MM.1S (cell line): ENCODE results near the gene PODNL1.
A peak's percentile ranks its signal among the peaks of the same experiment; 100 is the strongest.

Experiments used
- DNase-seq: peaks from one replicate; pipeline ENCODE4 v3.0.0-alpha.2; 2015
- H2AFZ ChIP-seq: fragments of 300-600 bp; sonication (generic); 2 replicates; pipeline ENCODE4 v1.6.0; 2016; ENCODE audit warnings: antibody characterized with exemption, low read length
- H3F3A ChIP-seq: fragments of 300-600 bp; sonication (generic); 2 replicates; pipeline ENCODE4 v1.6.1; 2016; ENCODE audit warnings: mild to moderate bottlenecking, antibody characterized with exemption, low read length, moderate library complexity, mixed read lengths; ENCODE audit not compliant: insufficient read depth
- H3K27ac ChIP-seq: fragments of 300-600 bp; sonication (generic); 2 replicates; pipeline ENCODE4 v1.5.1; 2016; ENCODE audit warnings: mild to moderate bottlenecking, low read length
- H3K27me3 ChIP-seq: fragments of 300-600 bp; sonication (generic); replicated peaks from 2 replicates; pipeline ENCODE4 v1.6.0; 2016; ENCODE audit warnings: low read length; ENCODE audit not compliant: insufficient read depth
- H3K36me3 ChIP-seq: fragments of 300-600 bp; sonication (generic); replicated peaks from 2 replicates; pipeline ENCODE4 v1.6.1; 2016; ENCODE audit warnings: mild to moderate bottlenecking, low read length, mixed read lengths; ENCODE audit not compliant: insufficient read depth
- H3K4me1 ChIP-seq: fragments of 300-600 bp; sonication (generic); 2 replicates; pipeline ENCODE4 v1.6.1; 2016; ENCODE audit warnings: low read length, mixed read lengths
- H3K4me2 ChIP-seq: fragments of 300-600 bp; sonication (generic); 2 replicates; pipeline ENCODE4 v1.6.0; 2016; ENCODE audit warnings: low read depth, low read length
- H3K4me3 ChIP-seq: fragments of 300-600 bp; sonication (generic); 2 replicates; pipeline ENCODE4 v1.5.1; 2016; ENCODE audit warnings: low read length, mixed read lengths
- H3K79me2 ChIP-seq: fragments of 300-600 bp; sonication (generic); 2 replicates; pipeline ENCODE4 v1.6.1; 2016; ENCODE audit warnings: mixed run types, low read length, mixed read lengths
- H3K9ac ChIP-seq: fragments of 300-600 bp; sonication (generic); 2 replicates; pipeline ENCODE4 v1.6.1; 2016; ENCODE audit warnings: low read length, mixed read lengths
- H3K9me2 ChIP-seq: fragments of 300-600 bp; sonication (generic); replicated peaks from 2 replicates; pipeline ENCODE4 v1.6.1; 2016; ENCODE audit warnings: mild to moderate bottlenecking, low read length, mixed read lengths; ENCODE audit not compliant: insufficient read depth
- H3K9me3 ChIP-seq: fragments of 300-600 bp; sonication (generic); replicated peaks from 2 replicates; pipeline ENCODE4 v1.6.1; 2016; ENCODE audit warnings: mild to moderate bottlenecking, low read length, mixed read lengths; ENCODE audit not compliant: insufficient read depth
- H4K20me1 ChIP-seq: fragments of 300-600 bp; sonication (generic); 2 replicates; pipeline ENCODE4 v1.6.1; 2016; ENCODE audit warnings: mild to moderate bottlenecking, low read length, moderate library complexity, mixed read lengths; ENCODE audit not compliant: insufficient read depth
- EZH2 ChIP-seq: fragments of 300-600 bp; sonication (generic); optimal IDR thresholded peaks from 2 replicates; pipeline ENCODE3; 2017; ENCODE audit warnings: low read depth, mild to moderate bottlenecking, antibody characterized with exemption, low read length, mixed read lengths
- EZH2phosphoT487 ChIP-seq: fragments of 300-600 bp; sonication (generic); IDR thresholded peaks from 2 replicates; pipeline ENCODE4 v1.6.1; 2018; ENCODE audit warnings: antibody characterized with exemption, low read length
- TF ChIP-seq, protein P1 (sequence below): fragments of 300-600 bp; sonication (generic); IDR thresholded peaks from 2 replicates; pipeline ENCODE4 v1.5.1; 2016; ENCODE audit warnings: antibody characterized with exemption, low read length, mixed read lengths

Gene PODNL1

DNA sequence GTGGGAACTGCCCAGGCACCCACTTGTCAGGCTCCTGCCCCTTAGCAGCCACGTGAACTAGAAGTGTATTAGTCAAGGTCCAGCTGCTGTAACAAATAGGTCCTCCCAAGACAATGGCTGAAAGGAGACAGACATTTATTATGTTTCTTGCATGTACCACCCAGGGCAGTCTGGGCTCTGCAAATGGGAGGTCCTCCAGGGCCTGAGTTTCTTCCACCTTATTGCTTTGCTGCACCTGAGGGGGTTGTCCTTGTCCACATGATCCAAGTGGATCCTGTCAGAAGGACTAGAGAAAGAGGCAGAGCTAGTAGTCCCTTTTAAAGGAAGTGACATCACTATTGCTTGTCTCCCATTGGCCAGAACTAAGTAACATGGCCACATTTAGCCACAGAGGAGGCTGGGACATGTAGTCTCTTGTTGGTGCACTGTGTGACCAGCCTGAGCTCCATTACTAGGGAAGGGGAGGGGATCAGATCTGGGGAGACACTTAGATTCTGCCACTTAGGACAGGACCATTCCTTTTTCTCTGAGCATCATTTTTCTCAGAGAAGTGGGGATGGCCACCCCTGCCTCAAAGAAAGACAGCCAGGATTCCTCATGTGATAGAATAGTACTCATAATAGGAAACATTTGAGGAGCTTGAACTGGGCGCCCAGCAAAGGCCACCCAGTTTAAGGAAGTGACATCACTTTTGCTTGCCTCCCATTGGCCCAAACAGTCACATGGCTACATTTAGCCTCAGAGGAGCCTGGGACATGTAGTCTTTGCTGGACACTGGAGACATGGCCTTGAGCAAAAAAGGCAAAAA lies 17.1 kb downstream of the PODNL1 start:
- Histone ChIP-seq H3K4me3 (no peak overlapping the region), H3K36me3 (0 out of 2 replicates have a peak, but pooled peaks cover 2% of the 10 kb centered on the region), H3K4me2 (no peak overlapping the region), H3K9me2 (no peaks in the 10 kb centered on the region), H3K79me2 (no peaks in the 10 kb centered on the region), H3K27me3 (no peaks in the 10 kb centered on the region), H4K20me1 (no peaks in the 10 kb centered on the region), H3K27ac (no peak overlapping the region), H3F3A (no peaks in the 10 kb centered on the region), H2AFZ (no peak overlapping the region), H3K4me1 (no peaks in the 10 kb centered on the region), H3K9me3 (no peaks in the 10 kb centered on the region), H3K9ac (no peak overlapping the region)
- DNase-seq, result peak; percentile 40
- no peak for TF ChIP-seq EZH2
- TF ChIP-seq EZH2phosphoT487, result no peak
- TF ChIP-seq, protein P1, sequence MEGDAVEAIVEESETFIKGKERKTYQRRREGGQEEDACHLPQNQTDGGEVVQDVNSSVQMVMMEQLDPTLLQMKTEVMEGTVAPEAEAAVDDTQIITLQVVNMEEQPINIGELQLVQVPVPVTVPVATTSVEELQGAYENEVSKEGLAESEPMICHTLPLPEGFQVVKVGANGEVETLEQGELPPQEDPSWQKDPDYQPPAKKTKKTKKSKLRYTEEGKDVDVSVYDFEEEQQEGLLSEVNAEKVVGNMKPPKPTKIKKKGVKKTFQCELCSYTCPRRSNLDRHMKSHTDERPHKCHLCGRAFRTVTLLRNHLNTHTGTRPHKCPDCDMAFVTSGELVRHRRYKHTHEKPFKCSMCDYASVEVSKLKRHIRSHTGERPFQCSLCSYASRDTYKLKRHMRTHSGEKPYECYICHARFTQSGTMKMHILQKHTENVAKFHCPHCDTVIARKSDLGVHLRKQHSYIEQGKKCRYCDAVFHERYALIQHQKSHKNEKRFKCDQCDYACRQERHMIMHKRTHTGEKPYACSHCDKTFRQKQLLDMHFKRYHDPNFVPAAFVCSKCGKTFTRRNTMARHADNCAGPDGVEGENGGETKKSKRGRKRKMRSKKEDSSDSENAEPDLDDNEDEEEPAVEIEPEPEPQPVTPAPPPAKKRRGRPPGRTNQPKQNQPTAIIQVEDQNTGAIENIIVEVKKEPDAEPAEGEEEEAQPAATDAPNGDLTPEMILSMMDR, result no peak

DNA sequence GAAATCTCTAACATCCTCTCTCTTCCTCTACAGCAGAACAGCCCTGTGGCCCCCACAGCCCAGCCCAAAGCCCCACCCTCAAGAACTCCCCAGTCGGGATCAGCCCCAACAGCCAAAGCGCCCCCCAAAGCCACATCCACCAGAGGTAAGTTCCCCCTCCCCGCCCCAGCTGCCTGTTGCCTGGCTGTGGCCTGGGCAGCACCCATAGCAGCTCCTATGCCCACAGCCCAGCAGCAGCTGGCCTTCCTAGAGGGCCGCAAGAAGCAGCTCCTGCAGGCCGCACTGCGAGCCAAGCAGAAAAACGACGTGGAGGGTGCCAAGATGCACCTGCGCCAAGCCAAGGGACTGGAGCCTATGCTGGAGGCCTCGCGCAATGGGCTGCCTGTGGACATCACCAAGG lies 17.7 kb downstream of the PODNL1 start:
- 0 out of 2 replicates have a peak, but pooled peaks cover 2% of the 10 kb centered on the region for H3K36me3 ChIP-seq

DNA sequence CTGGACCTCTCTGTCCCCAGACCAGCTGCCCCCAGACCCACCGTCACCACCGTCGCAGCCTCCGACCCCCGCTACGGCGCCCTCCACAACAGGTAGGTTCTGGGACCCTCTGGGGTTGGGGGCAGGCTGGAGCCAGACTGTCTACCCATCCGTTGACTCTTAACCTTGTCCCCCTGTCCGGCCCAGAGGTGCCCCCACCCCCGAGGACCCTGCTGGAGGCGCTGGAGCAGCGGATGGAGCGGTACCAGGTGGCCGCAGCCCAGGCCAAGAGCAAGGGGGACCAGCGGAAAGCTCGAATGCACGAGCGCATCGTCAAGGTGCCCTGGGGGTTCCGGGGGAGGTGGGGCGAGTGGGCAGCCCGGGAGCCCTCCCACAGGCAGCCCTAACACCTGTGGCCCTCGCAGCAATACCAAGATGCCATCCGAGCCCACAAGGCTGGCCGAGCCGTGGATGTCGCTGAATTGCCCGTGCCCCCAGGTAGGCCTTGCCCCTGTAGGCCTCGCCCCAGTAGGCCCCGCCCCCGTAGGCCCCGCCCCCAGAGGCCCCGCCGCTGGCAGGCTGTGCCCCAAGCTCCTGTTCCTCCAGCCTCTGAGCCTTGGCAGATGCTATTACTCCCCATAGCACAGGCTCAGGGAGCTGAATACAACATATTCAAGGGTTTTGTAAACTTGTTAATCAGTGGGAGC lies 19.3 kb downstream of the PODNL1 start:
- no peak overlapping the region for H3K4me2 ChIP-seq
- no peak overlapping the region for H3K9ac ChIP-seq
- TF ChIP-seq EZH2, result no peak
- TF ChIP-seq, protein P1, result no peak
- no peak for TF ChIP-seq EZH2phosphoT487
- H3F3A ChIP-seq, result no peaks in the 10 kb centered on the region
- H3K27ac ChIP-seq, result no peak overlapping the region
- H4K20me1 ChIP-seq, result no peaks in the 10 kb centered on the region
- DNase-seq, result no peak
- no peaks in the 10 kb centered on the region for H3K27me3 ChIP-seq
- H3K79me2 ChIP-seq, result no peaks in the 10 kb centered on the region
- no peaks in the 10 kb centered on the region for H3K4me1 ChIP-seq
- H3K4me3 ChIP-seq, result no peak overlapping the region
- no peaks in the 10 kb centered on the region for H3K9me2 ChIP-seq
- no peaks in the 10 kb centered on the region for H3K9me3 ChIP-seq
- 0 out of 2 replicates have a peak, but pooled peaks cover 2% of the 10 kb centered on the region for H3K36me3 ChIP-seq
- no peak overlapping the region for H2AFZ ChIP-seq

More for the DNA sequence above, 17.7 kb downstream of the PODNL1 start:
- Histone ChIP-seq H4K20me1 (no peaks in the 10 kb centered on the region), H3K79me2 (no peaks in the 10 kb centered on the region), H3K9me3 (no peaks in the 10 kb centered on the region), H3K9ac (no peak overlapping the region), H3F3A (no peaks in the 10 kb centered on the region), H2AFZ (no peak overlapping the region), H3K9me2 (no peaks in the 10 kb centered on the region), H3K4me2 (no peak overlapping the region), H3K27ac (no peak overlapping the region), H3K4me3 (no peak overlapping the region), H3K4me1 (no peaks in the 10 kb centered on the region), H3K27me3 (no peaks in the 10 kb centered on the region)
- TF ChIP-seq EZH2phosphoT487, result no peak
- TF ChIP-seq EZH2, result no peak
- TF ChIP-seq, protein P1, result no peak
- no peak for DNase-seq
